MM.1S (cell line): ENCODE results near the gene CDC45.

Source experiments
- CTCF ChIP-seq: fragments of 300-600 bp; sonication (generic); IDR thresholded peaks from 2 replicates; pipeline ENCODE4 v1.5.1; 2016; ENCODE audit warnings: antibody characterized with exemption, low read length, mixed read lengths
- EZH2 ChIP-seq: fragments of 300-600 bp; sonication (generic); optimal IDR thresholded peaks from 2 replicates; pipeline ENCODE3; 2017; ENCODE audit warnings: low read depth, mild to moderate bottlenecking, antibody characterized with exemption, low read length, mixed read lengths
- EZH2phosphoT487 ChIP-seq: fragments of 300-600 bp; sonication (generic); IDR thresholded peaks from 2 replicates; pipeline ENCODE4 v1.6.1; 2018; ENCODE audit warnings: antibody characterized with exemption, low read length

- TF ChIP-seq EZH2, result no peak
- no peak for TF ChIP-seq CTCF
- TF ChIP-seq EZH2phosphoT487, result no peak
Measured at GRCh38 chr22:19478901-19479354, 792 bp upstream of the CDC45 start, which contains the start of gene UFD1.
